H1 (cell line): Measurements from ENCODE around the gene APOC4.

Source experiments
- CTCF ChIP-seq, 3 experiments: IDR thresholded peaks; 1 replicate in 2 of 3; 2 replicates in 1 of 3; pipeline versions ENCODE4 v1.5.1 to v1.6.1; 2011; ENCODE audit warnings: low read length in 3 of 3, mild to moderate bottlenecking in 3 of 3, inconsistent platforms in 2 of 3, low read depth in 1 of 3, moderate library complexity in 1 of 3; ENCODE audit not compliant: insufficient read depth in 1 of 3; ENCODE audit errors: control extremely low read depth in 1 of 3
- EGR1 ChIP-seq: IDR thresholded peaks from 2 replicates; pipeline ENCODE4 v1.6.1; 2011; ENCODE audit warnings: low read depth, low read length, borderline replicate concordance
- NRF1 ChIP-seq: IDR thresholded peaks from 2 replicates; pipeline ENCODE4 v1.6.1; 2011; ENCODE audit warnings: mild to moderate bottlenecking, low read depth, low read length, improper control_type of control experiment
- POLR2A ChIP-seq, 2 experiments: IDR thresholded peaks; 1 replicate in 1 of 2; 2 replicates in 1 of 2; pipeline ENCODE4 v1.6.1; 2011; ENCODE audit warnings: low read depth in 2 of 2, low read length in 2 of 2, mild to moderate bottlenecking in 2 of 2; ENCODE audit errors: control extremely low read depth in 1 of 2
- POLR2AphosphoS5 ChIP-seq: IDR thresholded peaks from 2 replicates; pipeline ENCODE4 v1.6.1; 2011; ENCODE audit warnings: low read depth, low read length
- POU5F1 ChIP-seq: IDR thresholded peaks from 2 replicates; pipeline ENCODE4 v1.6.1; 2011; ENCODE audit warnings: low read depth, mild to moderate bottlenecking, low read length, moderate library complexity
- SIN3A ChIP-seq, 2 experiments: IDR thresholded peaks in 1 of 2; conservative IDR thresholded peaks in 1 of 2; 2 replicates each; pipeline ENCODE4 v1.6.1; 2011 to 2012; ENCODE audit warnings: low read length in 2 of 2, improper control_type of control experiment in 1 of 2, low read depth in 1 of 2, mild to moderate bottlenecking in 1 of 2
- SRF ChIP-seq: IDR thresholded peaks from 2 replicates; pipeline ENCODE4 v1.6.1; 2011; ENCODE audit warnings: mild to moderate bottlenecking, low read depth, low read length, moderate library complexity
- SUZ12 ChIP-seq: fragments of 200-600 bp; sonication (generic); IDR thresholded peaks from 2 replicates; pipeline ENCODE4 v1.6.1; 2012; ENCODE audit warnings: mild to moderate bottlenecking, inconsistent platforms, low read length, moderate library complexity, mixed read lengths

GRCh38 chr19:44992336-44993163 lies 50.5 kb downstream of the APOC4 start:
- TF ChIP-seq CTCF (IDR thresholded peaks at IDR 0.05; ENCODE audit: control extremely low read depth in 1 of 3, insufficient read depth in 1 of 3, low read depth in 1 of 3, low read length in 3 of 3) (no peak), POLR2AphosphoS5 (no peak), POLR2A (IDR thresholded peaks at IDR 0.05; ENCODE audit: control extremely low read depth in 1 of 2, low read depth in 2 of 2, low read length in 2 of 2) (no peak), EGR1 (no peak), POU5F1 (no peak), NRF1 (no peak), SUZ12 (no peak), SRF (no peak), SIN3A (conservative IDR thresholded peaks at IDR 0.05 in 1 of 2, IDR thresholded peaks at IDR 0.05 in 1 of 2; ENCODE audit: low read depth in 1 of 2, low read length in 2 of 2) (no peak)
